Stimulated activated CD4-positive, alpha-beta T cell treated with anti-CD3 and anti-CD28 coated beads, Interleukin-2, amount 100 ng/mL, for 24 hours (primary cell): ENCODE data around the gene ZNF429.
A peak's percentile ranks its signal among the peaks of the same experiment; 100 is the strongest.
"Not testable (repeated sequence)": the region's sequence is repeated elsewhere in the genome, so short reads cannot be mapped to it uniquely, and the experiment has no call there.

Experiments
- DNase-seq, 2 donors: peaks; one replicate each; pipeline ENCODE4 v3.0.0-alpha.2; 2020

Gene ZNF429

DNA sequence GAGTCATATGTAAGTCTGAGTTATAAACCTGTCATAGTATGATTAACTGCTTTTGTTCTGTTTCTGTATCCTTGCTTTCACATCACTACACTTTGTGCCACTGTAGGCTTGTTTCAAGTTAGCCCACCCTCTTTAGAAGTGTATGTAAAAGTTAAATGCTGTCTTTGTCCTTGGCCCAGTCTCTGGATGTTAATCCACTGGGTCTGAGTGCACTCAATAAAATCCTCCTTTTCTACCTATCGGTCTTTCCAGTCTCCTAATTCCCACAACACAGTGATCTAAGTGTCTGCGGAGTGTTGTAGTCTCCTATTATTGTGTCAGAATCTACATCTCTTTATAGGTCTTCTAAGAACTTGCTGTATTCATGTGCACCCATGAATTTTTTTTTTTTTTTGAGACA, 14.1 kb downstream of the ZNF429 start:
- no peak for DNase-seq

DNA sequence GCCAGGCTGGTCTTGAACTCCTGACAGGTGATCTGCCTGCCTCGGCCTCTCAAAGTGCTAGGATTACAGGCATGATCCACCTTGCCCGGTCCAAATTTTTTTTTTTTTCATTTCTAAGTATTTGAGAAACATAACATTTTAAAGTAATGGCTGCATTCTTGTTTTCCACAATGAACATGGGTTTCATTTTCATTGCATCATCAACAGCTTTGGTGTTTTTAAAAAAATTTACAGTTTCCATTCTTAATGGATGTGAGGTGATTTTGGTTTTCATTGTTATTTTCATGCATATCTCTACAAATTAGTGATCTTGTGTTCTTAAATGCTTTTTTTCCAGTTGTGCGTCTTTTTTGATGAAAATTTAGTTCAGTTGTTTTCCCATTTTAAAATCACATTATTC, 27.5 kb downstream of the ZNF429 start:
- DNase-seq: no peak

DNA sequence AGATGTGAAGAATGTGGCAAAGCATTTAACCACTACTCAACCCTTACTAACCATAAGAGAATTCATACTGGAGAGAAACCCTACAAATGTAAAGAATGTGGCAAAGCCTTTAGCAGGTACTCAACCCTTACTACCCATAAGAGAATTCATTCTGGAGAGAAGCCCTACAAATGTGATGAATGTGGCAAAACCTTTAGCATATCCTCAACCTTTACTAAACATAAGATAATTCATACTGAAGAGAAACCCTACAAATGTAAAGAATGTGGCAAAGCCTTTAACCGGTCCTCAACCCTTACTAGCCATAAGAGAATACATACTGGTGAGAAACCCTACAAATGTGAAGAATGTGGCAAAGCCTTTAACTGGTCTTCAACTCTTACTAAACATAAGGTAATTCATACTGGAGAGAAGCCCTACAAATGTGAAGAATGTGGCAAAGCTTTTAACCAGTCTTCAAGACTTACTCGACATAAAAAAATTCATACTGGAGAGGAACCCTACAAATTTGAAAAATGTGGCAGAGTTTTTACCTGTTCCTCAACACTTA, 31.4 kb downstream of the ZNF429 start:
- not testable (repeated sequence) for DNase-seq

DNA sequence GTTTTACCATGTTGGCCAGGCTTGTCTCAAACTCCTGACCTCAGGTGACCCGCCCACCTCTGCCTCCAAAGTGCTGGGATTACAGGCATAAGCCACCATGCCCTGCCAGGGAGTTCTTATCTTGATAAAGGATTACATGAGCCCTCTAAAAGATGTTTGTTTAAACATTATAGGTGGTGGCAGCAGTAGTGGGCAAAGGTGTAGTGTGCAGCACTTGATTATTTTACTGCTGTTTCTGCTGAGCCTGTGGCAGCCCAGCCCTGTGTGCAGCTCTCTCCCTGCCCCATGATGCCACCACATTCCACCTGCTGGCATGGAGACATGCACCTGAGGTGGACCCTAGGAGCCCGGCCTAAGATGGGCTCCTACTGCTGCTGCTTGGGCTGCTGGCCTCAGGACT, 54.0 kb downstream of the ZNF429 start:
- no peak for DNase-seq

DNA sequence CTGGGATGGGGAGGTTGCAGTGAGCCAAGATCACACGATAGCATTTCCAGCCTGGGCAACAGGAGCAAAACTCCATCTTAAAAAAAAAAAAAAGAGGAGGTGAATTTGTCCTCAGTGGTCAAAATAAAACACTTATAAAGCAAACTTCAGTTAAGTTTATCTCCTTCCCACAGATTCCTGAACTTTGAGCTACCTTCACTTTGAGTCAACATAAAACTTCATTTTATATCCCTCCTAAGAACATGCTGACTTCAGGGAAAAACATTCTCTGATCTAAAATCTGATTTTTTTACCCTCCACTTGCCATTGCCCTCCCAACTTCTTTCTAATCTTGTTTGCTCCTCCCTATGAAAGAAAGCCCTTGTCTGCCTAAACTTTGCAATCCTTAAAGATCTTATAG, 59.0 kb downstream of the ZNF429 start:
- no peak for DNase-seq

DNA sequence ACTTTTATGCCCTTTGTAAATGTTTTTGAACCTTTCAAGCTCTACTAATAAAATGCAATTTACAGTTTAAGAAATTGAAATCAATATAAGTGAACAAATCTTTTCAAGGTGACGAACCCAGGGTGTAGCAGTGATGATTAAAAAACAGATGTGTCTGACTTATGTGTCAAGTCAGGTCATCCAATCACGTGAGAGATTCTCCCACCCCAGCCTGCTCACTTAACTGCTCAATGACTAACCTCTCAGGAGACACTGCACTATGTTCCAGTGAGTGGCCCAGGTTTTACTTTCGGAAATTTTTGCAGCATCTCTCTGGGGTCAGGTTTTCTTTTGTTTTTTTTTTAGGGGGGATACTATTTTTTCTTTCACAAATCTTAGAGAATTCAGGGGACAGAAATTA, 60.7 kb downstream of the ZNF429 start:
- peak in 1 of 2 donors; percentile 14 for DNase-seq

DNA sequence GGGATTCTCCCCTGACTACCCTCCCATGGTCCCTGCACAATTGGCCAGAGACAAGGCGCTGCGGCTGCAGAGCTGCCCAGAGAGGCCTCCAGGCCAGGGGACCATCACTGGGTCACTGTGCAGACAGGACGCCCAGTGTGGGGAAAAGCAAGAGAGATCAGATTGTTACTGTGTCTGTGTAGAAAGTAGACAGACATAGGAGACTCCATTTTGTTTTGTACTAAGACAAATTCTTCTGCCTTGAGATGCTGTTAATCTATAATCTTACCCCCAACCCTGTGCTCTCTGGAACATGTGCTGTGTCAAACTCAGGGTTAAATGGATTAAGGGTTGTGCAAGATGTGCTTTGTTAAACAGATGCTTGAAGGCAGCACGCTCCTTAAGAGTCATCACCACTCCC, 62.4 kb downstream of the ZNF429 start:
- not testable (repeated sequence) for DNase-seq

DNA sequence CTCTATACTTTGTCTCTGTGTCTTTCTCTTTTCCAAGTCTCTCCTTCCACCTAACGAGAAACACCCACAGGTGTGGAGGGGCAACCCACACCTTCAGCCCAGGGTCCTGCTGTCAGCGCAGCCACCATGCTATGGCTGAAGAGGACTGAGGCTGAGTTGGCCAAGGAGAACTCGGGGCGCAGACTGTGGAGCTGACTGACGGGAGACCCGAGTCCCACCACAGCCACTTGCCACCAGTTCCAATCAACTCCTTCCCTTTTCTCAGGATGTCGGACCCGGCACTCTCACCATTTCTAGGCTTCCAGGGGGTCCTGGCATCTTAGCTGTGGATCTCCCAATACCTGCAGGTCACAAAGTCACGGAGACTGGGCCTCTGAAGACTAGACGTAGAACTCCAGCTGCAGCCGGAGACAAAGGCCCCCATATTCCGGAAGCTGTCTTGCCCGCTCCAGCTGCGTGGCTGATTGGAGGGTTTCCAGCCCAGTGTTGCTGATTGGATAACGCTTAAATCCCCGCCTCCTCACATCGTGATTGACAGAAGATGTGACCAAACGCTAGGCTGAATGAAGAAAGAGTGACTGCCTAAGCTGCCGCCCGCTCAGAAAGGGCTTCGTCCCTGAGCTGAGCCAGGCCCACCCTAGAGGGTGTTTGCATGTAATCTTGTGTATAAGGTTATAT, 63.6 kb downstream of the ZNF429 start:
- DNase-seq: peak; percentile 69 to 85

DNA sequence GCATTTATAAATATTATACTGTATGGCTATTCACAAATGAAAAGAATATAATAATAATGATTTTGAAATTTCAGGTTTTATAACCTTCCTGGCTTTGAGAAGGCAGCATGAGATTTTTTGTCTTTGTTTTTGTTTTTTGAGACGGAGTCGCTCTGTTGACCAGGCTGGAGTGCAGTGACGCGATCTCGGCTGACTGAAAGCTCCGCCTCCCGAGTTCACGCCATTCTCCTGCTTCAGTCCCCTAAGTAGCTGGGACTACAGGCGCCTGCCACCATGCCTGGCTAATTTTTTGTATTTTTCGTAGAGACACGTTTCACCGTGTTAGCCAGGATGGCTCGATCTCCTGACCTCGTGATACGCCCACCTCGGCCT, 64.1 kb downstream of the ZNF429 start:
- DNase-seq: peak in 1 of 2 donors; percentile 68

DNA sequence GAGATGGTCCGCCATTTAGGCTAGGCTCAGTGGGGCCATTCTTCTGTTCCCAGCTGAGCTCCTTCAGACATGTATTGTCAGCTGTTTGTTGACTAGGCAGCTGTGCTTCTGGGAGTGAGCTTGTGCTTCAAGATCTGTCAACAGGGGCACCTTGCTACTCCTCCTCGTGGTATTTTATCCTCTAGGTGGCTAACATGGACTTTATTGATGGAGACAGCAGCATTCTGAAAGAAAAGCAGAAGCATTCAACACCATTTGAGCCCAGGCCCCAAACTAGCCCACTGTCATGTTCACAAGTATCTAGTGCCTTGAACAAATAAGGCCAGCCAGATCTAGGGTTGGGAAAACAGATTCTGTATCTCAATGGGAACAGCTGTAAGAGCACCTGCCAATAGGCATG, 65.9 kb downstream of the ZNF429 start:
- no peak for DNase-seq

DNA sequence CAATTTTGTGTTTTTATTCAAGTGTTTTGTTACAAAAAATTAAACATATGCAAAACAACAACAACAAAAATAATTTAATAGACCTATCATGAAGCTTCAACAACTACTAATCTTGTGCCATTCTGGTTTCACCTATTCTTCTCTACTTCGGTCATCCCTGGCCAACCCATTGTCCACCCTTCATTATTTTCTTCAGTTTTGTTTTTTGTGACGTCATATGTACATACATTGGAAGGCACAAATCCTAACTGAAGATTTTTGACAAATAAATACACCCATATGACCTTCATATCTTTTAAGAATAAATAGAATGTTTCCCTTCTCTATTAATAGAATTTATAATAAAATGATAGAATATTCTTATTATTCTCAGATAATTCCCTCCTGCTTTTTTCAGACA, 69.2 kb downstream of the ZNF429 start:
- DNase-seq: no peak

DNA sequence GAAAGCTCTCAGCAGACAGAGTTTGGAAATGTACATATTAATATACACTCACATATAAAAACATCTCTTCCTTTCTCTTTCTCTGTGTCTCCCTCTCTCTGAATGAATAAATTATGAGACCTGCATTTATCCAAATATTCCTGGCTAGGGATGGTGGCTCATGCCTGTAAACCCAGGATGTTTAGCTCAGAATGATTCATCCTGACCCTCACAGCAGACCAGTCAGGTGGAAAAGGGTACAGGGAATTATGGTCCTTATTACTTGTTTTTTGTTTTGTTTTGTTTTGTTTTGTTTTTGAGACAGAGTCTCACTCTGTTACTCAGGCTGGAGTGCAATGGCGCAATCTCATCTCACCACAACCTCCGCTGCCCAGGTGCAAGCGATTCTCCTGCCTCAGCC, 71.1 kb downstream of the ZNF429 start:
- no peak for DNase-seq

DNA sequence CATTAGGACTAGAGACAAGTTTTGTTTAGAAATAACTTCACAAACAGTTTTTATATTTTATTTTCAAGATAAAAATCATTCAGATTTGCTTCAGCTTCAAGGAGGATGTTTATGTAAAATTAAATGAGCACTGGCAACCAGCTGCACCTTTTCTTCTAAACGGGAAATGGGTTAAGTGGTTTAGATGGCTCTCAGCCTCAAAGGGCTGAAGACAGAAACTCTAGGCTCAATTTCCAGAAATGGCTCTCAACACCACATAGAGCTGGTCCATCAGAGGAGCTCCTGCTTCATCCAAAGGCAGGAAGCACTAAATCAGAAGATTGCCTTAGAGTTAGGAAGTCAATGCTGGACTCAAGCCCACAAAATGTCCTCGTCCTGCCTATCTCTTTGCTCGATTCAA, 74.7 kb downstream of the ZNF429 start:
- no peak for DNase-seq

DNA sequence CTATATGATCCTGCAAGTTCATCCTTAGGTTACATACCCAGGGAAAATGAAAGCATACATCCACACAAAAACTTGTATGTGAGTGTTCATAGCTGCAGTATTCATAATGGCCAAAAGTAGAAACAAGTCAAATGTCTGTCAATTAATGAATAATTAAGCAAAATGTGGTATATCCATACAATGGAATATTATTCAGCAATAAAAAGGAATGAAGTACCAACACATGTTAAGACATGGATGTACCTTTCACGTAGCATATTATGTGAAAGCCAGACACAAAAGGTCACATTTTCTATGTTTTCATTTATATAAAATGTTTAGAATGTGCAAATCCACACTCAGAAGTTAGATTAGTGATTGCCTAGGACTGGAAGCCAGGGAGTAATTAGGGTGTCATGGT, 75.4 kb downstream of the ZNF429 start:
- no peak for DNase-seq

DNA sequence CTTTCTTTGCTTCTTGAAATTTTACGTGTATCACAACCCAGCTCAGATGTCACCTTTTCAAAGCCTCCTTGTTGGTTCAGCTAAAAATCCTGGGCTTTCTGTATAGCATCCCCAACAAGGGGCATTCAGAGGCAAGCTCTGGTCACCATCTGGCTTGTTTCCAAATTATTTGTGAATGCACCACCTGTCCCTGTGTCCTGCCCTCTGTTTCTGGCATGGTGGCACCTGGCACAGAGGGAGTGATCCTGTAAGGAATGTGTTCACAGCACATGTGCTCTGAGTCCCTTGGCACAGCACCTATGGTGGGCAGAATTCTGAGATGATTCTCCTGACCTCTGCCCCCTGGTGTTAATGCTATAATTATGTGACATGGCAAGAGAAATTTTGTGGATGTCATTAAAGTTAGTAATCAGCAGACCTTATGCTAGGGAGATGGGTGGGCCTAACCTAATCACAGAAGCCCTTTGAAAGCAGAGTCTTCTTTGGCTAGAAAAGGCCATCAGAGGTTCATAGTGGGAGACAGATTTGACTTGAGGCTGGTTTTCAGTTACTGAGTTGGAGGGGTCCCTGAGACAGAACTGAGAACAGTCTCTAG, 76.3 kb downstream of the ZNF429 start:
- no peak for DNase-seq

DNA sequence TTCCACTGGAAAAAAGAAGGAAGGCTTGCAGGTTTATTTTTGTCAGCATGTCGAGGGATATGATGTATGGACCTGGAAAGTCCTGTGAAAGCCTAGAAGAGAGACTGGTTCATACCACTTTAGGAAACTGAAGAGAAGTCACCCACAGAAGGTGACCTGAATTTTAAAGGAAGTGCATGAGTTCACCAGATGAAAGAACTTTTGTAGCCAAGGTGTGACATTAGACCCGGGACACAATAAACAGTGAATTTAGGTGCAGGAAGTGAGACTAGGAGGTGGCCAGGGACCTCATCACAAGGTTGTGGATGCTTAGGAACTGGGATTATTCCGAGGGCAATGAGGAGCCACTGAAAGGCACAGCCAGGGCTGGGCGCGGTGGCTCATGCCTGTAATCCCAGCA, 79.1 kb downstream of the ZNF429 start:
- no peak for DNase-seq

DNA sequence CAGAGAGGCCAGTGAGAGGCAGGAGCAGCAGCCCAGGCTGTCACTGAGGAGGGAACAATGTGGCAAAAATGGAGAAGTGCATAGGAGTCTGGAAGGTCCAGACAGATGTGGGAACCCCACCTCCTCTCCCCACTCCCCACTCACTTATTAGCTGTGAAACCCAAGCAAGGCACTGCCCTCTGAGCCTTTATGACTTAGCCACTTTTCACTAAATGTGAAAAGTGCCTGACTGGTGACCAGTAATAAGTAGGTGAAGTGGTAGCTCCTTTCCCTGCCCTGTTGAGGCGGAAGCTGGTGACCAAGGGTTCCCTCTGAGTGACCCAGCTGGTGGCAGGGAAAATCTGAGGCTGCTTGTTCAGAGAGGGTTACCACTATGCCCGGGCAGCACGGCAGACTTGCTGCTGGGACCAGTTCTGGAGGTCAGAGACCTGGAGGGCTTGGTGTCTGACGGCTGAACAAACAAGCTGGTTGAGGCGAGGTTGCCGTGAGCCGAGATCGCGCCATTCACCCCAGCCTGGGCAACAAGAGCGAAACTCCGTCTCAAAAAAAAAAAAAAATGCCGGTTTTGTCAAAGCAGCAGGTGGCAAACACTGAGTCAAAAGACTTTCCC, 80.0 kb downstream of the ZNF429 start:
- DNase-seq: no peak

DNA sequence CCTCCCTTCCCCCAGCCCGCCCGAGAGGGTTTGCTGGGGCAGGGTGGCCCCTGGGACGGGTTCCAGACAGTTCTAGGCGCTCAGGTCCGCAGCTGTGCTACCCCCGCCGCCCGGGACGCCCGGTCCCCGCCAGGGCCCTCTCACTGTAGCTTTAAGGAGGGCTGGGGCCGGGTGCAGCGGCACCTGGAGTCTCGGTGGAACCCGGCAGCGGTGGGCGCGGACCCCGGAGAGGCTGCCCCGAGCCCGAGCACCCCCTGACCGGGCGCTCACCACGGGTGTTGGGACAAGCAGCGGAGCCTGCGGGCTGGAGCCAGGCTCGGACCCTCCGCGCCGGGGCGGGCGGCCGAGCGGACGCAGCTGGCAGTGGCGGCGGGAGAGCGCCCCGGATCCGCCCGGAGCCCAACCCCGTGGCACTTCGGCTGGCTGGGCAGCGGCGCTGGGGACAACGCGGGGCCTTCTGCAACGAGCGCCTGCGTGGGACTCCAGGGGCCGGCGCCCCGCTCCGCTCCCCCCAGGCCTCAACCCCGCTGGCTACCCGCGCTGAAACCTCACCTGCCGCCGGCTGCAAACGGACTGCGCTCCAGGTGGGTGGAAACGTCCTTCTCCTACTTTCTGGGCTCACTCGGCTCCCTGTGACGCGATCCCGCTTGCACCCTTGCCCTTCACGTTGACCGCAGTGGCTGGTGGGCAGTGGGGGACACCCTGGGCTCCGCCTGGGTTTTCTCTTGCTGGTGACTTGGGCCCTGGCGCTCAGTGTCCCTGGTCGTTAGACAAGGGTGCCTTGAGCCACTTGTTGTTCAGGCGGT, 81.1 kb downstream of the ZNF429 start:
- peak in 1 of 2 donors; percentile 40 for DNase-seq

DNA sequence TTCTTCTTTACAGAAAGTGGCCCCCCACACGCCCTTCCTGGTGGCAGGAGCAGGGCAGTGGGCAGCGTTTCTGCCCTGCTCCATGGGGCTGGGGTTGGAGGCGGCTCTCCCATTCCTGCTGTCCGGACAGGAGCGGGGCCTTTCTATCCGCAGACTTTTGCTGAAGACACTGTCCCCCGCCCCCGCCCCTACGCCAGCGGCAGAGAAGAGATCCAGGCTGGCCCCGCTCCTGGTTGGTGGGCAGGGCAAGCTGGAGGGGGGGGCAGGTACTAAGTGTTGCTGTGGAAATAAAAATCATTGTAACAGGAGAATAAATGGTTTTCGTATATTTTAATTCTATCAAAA, 81.7 kb downstream of the ZNF429 start:
- DNase-seq: no peak

DNA sequence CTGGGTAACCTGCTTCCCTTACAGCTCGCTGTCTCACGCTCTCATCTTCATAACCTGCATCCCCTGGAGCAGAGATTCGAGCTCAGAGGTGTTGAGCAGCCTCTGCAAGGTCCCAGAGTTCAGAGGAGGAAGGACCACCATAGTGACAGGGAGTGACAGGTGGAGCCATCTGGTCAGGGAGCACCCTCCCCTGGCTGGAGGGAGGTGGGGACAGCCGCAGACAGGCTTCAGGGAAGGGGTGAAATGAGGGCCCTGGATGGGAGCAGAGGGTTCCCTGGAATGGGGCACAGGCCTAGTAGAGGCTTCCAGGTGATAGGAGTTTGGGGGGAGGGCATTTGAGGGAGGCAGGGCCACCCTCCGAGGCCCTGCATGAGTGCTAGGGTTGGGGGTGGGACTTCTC, 82.1 kb downstream of the ZNF429 start:
- no peak for DNase-seq

DNA sequence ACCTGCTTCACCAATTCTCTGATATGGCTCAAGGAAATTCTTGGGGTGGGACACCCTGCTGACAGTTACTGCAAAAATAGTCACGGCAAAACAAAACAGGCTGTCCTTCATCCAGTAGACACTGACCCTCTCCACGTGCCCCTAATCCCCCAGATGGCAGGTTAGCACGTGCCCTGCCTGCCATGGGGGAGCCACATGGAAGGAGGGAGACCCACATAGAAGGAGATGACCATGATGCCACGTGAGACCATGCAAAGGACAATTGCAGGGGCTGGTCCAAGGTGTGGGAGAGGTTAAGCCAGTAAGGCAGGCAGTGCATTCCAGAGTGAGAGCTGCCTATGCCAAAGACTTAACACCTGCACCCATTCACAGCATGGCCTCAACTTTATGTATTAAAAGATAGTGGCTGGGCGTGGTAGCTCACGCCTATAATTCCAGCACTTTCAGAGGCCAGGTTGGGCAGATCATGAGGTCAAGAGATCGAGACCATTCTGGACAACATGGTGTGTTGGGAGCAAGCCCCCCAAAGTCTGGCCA, 82.7 kb downstream of the ZNF429 start:
- DNase-seq: no peak

DNA sequence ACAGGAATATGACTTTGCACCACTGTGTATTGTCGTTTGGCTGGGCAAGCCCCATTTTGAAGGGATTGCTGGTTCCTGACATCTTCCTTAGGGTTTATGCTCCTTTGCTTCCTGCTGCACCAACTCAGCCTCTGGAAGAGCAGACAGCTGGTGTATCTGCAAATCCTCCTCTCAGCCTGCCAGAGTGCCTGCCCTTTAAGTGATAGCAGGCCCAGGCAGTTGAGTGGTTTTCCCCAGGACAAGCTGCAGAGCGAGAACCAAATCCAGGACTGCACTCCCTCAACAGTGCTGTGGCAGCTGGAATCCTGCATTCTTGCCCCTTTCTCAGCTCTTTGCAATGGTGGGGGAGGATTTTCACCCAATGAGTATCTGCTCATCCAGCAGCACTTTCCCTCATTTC, 85.5 kb downstream of the ZNF429 start:
- DNase-seq: no peak

DNA sequence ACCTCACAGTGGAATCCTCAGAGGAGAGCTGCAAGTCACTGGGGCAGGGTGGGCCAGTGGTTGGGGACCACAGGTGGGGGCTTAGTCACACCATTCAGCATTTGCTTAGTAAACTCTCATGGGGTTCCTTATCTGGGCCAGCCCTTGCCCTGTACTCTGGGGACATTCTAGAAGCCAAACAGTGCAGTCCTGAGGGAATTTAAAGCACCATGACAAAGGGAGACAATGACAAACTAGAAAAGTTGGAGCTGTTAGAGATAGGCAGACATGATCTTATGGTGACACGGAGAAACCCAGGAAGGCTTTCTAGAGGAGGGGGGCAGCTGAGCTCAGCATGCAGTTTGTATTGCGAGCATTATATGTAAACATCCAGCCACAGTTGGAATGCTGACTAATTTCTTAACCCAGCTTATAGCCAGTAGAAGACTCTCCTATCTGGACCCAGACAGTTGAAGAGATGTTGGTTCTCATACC, 87.6 kb downstream of the ZNF429 start:
- no peak for DNase-seq
